Ovary (tissue), 9 donors: ENCODE measurements around the gene SRGAP3. TPM values are rescaled to one million over a fixed set of nuclear protein-coding genes. Genes with fewer than 3 reads are reported as not detected.

ENCODE experiments used
- DNase-seq, 5 donors: peaks; one replicate each; pipeline ENCODE4 v3.0.0-alpha.2; 2019 to 2020
- H3K27ac ChIP-seq, 2 donors: fragments of 200-600 bp; one replicate each; pipeline versions ENCODE4 v1.5.1 to v1.8.0; 2019 to 2022
- H3K27me3 ChIP-seq: fragments of 200-600 bp; one replicate; pipeline ENCODE4 v1.8.0; 2022
- H3K36me3 ChIP-seq: fragments of 200-600 bp; sonication (generic); one replicate; pipeline ENCODE4 v1.5.1; 2019
- H3K4me1 ChIP-seq: one replicate; pipeline ENCODE4 v1.8.1; 2013; ENCODE audit warnings: mild to moderate bottlenecking, moderate library complexity; ENCODE audit not compliant: insufficient read depth
- H3K4me3 ChIP-seq: fragments of 200-600 bp; sonication (generic); one replicate; pipeline ENCODE4 v1.5.1; 2017
- H3K9me3 ChIP-seq, 2 donors: fragments of 200-600 bp in 1 of 2; sonication (generic) in 1 of 2; one replicate each; pipeline versions ENCODE4 v1.5.1 to v1.8.1; 2013 to 2019; ENCODE audit warnings: mild to moderate bottlenecking in 1 of 2, moderate library complexity in 1 of 2
- EP300 ChIP-seq: sonication (generic); formaldehyde crosslinking; IDR thresholded peaks from one replicate; pipeline ENCODE4 v1.6.1; 2017; ENCODE audit warnings: antibody characterized with exemption
- POLR2A ChIP-seq: fragments of 450-650 bp; IDR thresholded peaks from one replicate; pipeline ENCODE4 v1.6.1; 2017; ENCODE audit warnings: antibody characterized with exemption, mild to moderate bottlenecking, moderate library complexity
- WGBS, 3 donors: extraction: QIAGEN DNeasy Blood & Tissue Kit in 1 of 3; methylation state at CpG; one replicate each; pipeline versions ENCODE4 v1.1.5 to v1.1.7; 2013 to 2017; 5-methylcytosine and 5-hydroxymethylcytosine counted together
- intact Hi-C, 4 donors: fragments of 100-400 bp; cut with DNase I; formaldehyde crosslinking; loops; one replicate each; pipeline versions ENCODE4 v1.11.0 to v1.15.1; 2022 to 2023
- polyA plus RNA-seq, 2 donors: library from polyadenylated mRNA; stranded (reverse); fragments of 200-250 nt in 1 of 2; fragments of 350-450 nt in 1 of 2; fragmentation: Illumina TruSeq in 1 of 2; extraction: RNeasy Lipid Tissue Mini Kit (QIAGEN cat#74804) in 1 of 2; gene quantifications; one replicate each; pipeline ENCODE4 v1.2.3, GENCODE V29; 2013 to 2014
- total RNA-seq, 7 donors: library from RNA; depleted of rRNA in 2 of 7; stranded (reverse); fragments of >200 nt in 2 of 7; fragmentation: NEBNext Ultra II Directional in 3 of 7; extraction: Animal tissue kit (Norgen Biotek cat#: 25700) in 3 of 7; gene quantifications; one replicate each; pipeline versions ENCODE4 v1.1.0 to v1.2.4, GENCODE V29; 2016 to 2023
- TF ChIP-seq, protein P1 (sequence below), 3 donors: fragments of 450-650 bp in 2 of 3; fragments of 200-600 bp in 1 of 3; IDR thresholded peaks; one replicate each; pipeline versions ENCODE4 v1.5.1 to v1.8.0; 2016 to 2022; ENCODE audit warnings: antibody characterized with exemption in 3 of 3, mild to moderate bottlenecking in 1 of 3
- donor health status: DM: no; HTN: no; CAD: no; lungs with moderate emphysema.
- donor health status: DM: no; HTN: no; CAD: no.
- donor health status: Bipolar disorder and iron deficiency.
- donor health status: DM: yes; HTN: yes; CAD: no.
- donor health status: DM: no; HTN: no; CAD: no.
- donor health status: DM: yes; HTN: yes; CAD: no.

SRGAP3 gene
- total and polyA plus RNA-seq, 9 donors, result 2.1 to 36.8 (median 13.1) TPM

- Histone ChIP-seq H3K9me3 (no peaks in the 10 kb centered on the region), H3K27ac (no peak overlapping the region), H3K36me3 (no peaks in the 10 kb centered on the region), H3K4me1 (peaks cover 16% of the 10 kb centered on the region), H3K27me3 (no peaks in the 10 kb centered on the region), H3K4me3 (no peak overlapping the region)
- no peak for TF ChIP-seq POLR2A
- no peak for TF ChIP-seq EP300
- TF ChIP-seq, protein P1, sequence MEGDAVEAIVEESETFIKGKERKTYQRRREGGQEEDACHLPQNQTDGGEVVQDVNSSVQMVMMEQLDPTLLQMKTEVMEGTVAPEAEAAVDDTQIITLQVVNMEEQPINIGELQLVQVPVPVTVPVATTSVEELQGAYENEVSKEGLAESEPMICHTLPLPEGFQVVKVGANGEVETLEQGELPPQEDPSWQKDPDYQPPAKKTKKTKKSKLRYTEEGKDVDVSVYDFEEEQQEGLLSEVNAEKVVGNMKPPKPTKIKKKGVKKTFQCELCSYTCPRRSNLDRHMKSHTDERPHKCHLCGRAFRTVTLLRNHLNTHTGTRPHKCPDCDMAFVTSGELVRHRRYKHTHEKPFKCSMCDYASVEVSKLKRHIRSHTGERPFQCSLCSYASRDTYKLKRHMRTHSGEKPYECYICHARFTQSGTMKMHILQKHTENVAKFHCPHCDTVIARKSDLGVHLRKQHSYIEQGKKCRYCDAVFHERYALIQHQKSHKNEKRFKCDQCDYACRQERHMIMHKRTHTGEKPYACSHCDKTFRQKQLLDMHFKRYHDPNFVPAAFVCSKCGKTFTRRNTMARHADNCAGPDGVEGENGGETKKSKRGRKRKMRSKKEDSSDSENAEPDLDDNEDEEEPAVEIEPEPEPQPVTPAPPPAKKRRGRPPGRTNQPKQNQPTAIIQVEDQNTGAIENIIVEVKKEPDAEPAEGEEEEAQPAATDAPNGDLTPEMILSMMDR (IDR thresholded peaks at IDR 0.05), result no peak
- WGBS, 3 donors, result 78 to 82% (median 82%) methylated on average over 2 of the region's 2 CpGs
- intact Hi-C loops, result no loop called here
- DNase-seq, result no peak
Observed at GRCh38 chr3:9024341-9024740, 225.1 kb downstream of the SRGAP3 start.

DNA sequence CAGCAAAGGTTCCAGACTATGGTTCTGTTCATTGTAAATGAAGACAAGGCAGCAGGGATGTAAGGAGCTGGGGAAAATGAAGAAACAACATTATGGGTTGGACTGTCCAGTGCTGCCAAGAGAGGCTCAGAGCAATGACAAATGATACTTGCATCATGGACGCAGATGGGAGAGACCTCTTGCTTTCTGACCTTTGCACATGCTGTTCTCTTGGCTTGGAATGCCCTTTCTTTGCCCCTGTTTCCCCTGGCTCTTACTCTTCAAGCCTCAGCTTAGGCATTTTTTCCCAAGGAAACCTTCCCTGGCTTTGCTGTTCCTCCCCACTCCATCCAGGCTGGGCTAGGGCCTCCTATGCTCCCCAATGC is 226.2 kb downstream of the SRGAP3 start:
- Histone ChIP-seq H3K27ac (no peak overlapping the region), H3K4me3 (no peak overlapping the region)
- WGBS, 3 donors, result 63 to 70% (median 68%) methylated on average over 1 of the region's 1 CpG

DNA sequence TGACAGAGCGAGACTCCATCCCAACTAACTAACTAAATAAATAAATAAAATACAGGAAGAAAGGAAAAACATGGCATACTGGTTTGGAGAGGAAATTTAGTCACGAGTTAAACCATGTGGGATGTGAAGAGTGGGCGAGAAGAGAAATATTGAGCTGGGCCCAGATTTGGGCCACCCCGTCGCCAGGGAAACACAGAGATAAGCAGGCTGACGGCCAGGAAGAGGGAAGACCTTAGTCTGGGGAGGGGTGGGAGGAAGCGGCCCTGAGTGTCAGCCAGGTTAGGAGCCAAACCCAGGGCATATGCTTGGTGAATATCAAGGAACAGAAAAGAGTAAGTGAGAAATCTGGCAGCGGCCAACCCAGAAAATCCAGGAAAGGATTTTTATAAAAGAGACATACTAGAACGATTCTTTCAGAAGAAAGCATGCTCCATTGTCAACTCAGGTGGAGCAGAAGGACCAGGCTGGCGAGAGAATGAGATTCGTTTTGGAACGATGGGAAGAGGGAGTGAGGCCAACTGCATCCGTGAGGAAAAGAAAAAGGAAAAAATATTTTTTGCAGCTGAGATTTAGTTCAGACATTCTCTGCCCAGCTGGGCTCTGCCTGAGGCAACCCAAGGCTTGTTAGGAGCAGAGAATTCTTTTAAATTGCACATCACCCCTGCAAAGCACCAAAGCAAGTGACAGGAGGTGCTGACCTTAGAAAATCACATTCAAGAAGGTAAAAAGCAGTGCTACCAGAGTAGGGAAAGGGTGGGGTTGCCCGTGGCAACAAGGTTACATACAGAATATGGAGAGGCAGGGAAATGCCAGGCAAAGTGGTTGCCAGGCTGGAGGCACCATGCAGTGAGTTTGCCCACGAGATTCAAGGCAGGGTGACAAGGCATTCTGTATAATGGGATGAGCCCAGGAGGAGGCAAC is 226.9 kb downstream of the SRGAP3 start:
- intact Hi-C loops, result no loop called here
- peaks cover 14% of the 10 kb centered on the region for H3K4me1 ChIP-seq
- H3K27ac ChIP-seq, result peak overlapping the region in 1 of 2 donors; percentile 22
- no peak for TF ChIP-seq POLR2A
- DNase-seq, result peak in 2 of 5 donors; percentile 36 to 42
- no peaks in the 10 kb centered on the region for H3K36me3 ChIP-seq
- WGBS, 3 donors, result 22 to 42% (median 34%) methylated on average over 15 of the region's 15 CpGs
- H3K27me3 ChIP-seq, result no peaks in the 10 kb centered on the region
- no peaks in the 10 kb centered on the region for H3K9me3 ChIP-seq
- no peak overlapping the region for H3K4me3 ChIP-seq

More for the DNA sequence above, 226.2 kb downstream of the SRGAP3 start:
- intact Hi-C loops, result no loop called here
- Histone ChIP-seq H3K27me3 (no peaks in the 10 kb centered on the region), H3K4me1 (peaks cover 17% of the 10 kb centered on the region), H3K36me3 (no peaks in the 10 kb centered on the region), H3K9me3 (no peaks in the 10 kb centered on the region)
- no peak for TF ChIP-seq EP300
- TF ChIP-seq, protein P1 (IDR thresholded peaks at IDR 0.05), result no peak
- TF ChIP-seq POLR2A, result no peak
- DNase-seq, result no peak

GRCh38 chr3:9021271-9022009 is 228.0 kb downstream of the SRGAP3 start:
- intact Hi-C loops, result no loop called here
- DNase-seq, result no peak
- Histone ChIP-seq H3K4me3 (no peak overlapping the region), H3K27me3 (no peaks in the 10 kb centered on the region), H3K9me3 (no peaks in the 10 kb centered on the region), H3K27ac (peak overlapping the region in 1 of 2 donors; percentile 22), H3K36me3 (no peaks in the 10 kb centered on the region), H3K4me1 (peaks cover 14% of the 10 kb centered on the region)
- WGBS, 3 donors, result 83 to 85% (median 83%) methylated on average over 7 of the region's 7 CpGs
- TF ChIP-seq POLR2A (no peak), EP300 (no peak)
- TF ChIP-seq, protein P1 (IDR thresholded peaks at IDR 0.05), result no peak
